Measurements from ENCODE around the gene SYT15. TPM values are rescaled to one million over a fixed set of nuclear protein-coding genes. Genes with fewer than 3 reads are reported as not detected.
"Not testable (repeated sequence)": the region's sequence is repeated elsewhere in the genome, so short reads cannot be mapped to it uniquely, and the experiment has no call there.

SYT15 gene
- total RNA-seq, 1 experiment from 2014 or later: 0.59 TPM

DNA sequence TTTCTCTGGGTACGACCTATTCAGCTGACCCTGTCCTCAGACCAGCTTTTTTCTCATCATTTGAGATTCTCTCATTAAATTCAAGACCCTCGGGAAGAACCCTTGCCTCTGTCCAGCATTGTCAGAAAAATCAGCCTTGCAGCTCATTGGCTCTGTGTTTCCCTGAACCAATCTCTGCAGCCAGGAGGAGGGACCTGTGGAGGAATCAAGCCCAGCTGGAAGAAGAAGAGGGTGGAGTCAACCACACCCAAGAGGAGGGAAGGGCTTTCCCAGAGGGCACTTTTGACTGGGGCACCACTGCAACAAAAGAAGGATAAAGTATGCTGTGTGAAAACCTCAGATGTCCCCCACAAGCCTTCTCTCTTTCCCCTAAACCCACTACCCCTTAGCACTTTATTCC lies 8.3 kb upstream of the SYT15 start:
- not testable (repeated sequence) for H3K4me3 Mint-ChIP-seq; H3K23me2 ChIP-seq (ENCODE audit: insufficient read length, low read depth, low read length, poor library complexity, severe bottlenecking); H2AK5ac ChIP-seq (ENCODE audit: insufficient read length, low read length); H2BK15ac ChIP-seq (ENCODE audit: low read depth, low read length); H3K79me2 ChIP-seq (ENCODE audit: insufficient read depth, low read length); H4K91ac ChIP-seq (ENCODE audit: insufficient read length, low read depth, low read length); H3K27ac ChIP-seq (ENCODE audit: insufficient read length, low read depth, low read length); H2BK20ac ChIP-seq (ENCODE audit: low read depth, low read length, poor library complexity, severe bottlenecking); H3K27me3 Mint-ChIP-seq (ENCODE audit: low read depth); DNase-seq; H3K79me1 ChIP-seq (ENCODE audit: insufficient read depth, low read depth, low read length, poor library complexity, severe bottlenecking); H2AFZ ChIP-seq (ENCODE audit: low read length); H2BK5ac ChIP-seq (ENCODE audit: insufficient read length, low read length); H3K27ac Mint-ChIP-seq; H3K4me2 ChIP-seq (ENCODE audit: insufficient read depth, insufficient read length, low read length); H3K14ac ChIP-seq (ENCODE audit: insufficient read depth, low read length); H3K9ac ChIP-seq (ENCODE audit: extremely low read depth, insufficient read length, low read length); H3K36me3 Mint-ChIP-seq (ENCODE audit: insufficient read depth in 1 of 3, low read depth in 3 of 3); H3K9me3 ChIP-seq (ENCODE audit: control insufficient read depth, low read depth, low read length); H4K5ac ChIP-seq (ENCODE audit: insufficient read length, low read depth, low read length); H3K27me3 ChIP-seq (ENCODE audit: insufficient read depth, low read length); H3K9me3 Mint-ChIP-seq; H3K4me1 Mint-ChIP-seq; H2BK120ac ChIP-seq (ENCODE audit: low read depth, low read length, poor library complexity, severe bottlenecking); H4K20me1 ChIP-seq (ENCODE audit: control insufficient read depth, insufficient read depth, insufficient read length); H2BK12ac ChIP-seq (ENCODE audit: insufficient read length, low read depth, low read length); H4K8ac ChIP-seq (replicated peaks; ENCODE audit: insufficient read length, low read depth, low read length); H3T11ph ChIP-seq (ENCODE audit: low read length); H3K23ac ChIP-seq (ENCODE audit: insufficient read length, low read depth, low read length); H3K56ac ChIP-seq (ENCODE audit: insufficient read length, low read depth, low read length); H3K18ac ChIP-seq (ENCODE audit: insufficient read length, low read depth, low read length); H3K4me1 ChIP-seq (ENCODE audit: insufficient read depth, low read length); H3K4ac ChIP-seq (ENCODE audit: low read depth, low read length)
- WGBS (ENCODE audit: extremely low coverage, insufficient read length, low lambda C conversion rate): no CpG with 5 or more reads among the region's 2 CpGs

- H2AFZ ChIP-seq (ENCODE audit: low read length); H3K18ac ChIP-seq (ENCODE audit: insufficient read length, low read depth, low read length); H2BK5ac ChIP-seq (ENCODE audit: insufficient read length, low read length); H4K8ac ChIP-seq (replicated peaks; ENCODE audit: insufficient read length, low read depth, low read length); H3K4ac ChIP-seq (ENCODE audit: low read depth, low read length); H3K23ac ChIP-seq (ENCODE audit: insufficient read length, low read depth, low read length); H3K36me3 Mint-ChIP-seq (ENCODE audit: insufficient read depth in 1 of 3, low read depth in 3 of 3); H2BK20ac ChIP-seq (ENCODE audit: low read depth, low read length, poor library complexity, severe bottlenecking); H3K27me3 ChIP-seq (ENCODE audit: insufficient read depth, low read length); H3K27ac ChIP-seq (ENCODE audit: insufficient read length, low read depth, low read length); H3K9ac ChIP-seq (ENCODE audit: extremely low read depth, insufficient read length, low read length); H4K5ac ChIP-seq (ENCODE audit: insufficient read length, low read depth, low read length); H4K91ac ChIP-seq (ENCODE audit: insufficient read length, low read depth, low read length); H3K4me1 ChIP-seq (ENCODE audit: insufficient read depth, low read length); H3K9me3 Mint-ChIP-seq; H3K4me3 Mint-ChIP-seq; H3K14ac ChIP-seq (ENCODE audit: insufficient read depth, low read length); H3K56ac ChIP-seq (ENCODE audit: insufficient read length, low read depth, low read length); H3K79me1 ChIP-seq (ENCODE audit: insufficient read depth, low read depth, low read length, poor library complexity, severe bottlenecking); H3K4me2 ChIP-seq (ENCODE audit: insufficient read depth, insufficient read length, low read length); H3K79me2 ChIP-seq (ENCODE audit: insufficient read depth, low read length); H3K4me1 Mint-ChIP-seq; H2BK12ac ChIP-seq (ENCODE audit: insufficient read length, low read depth, low read length); H3K23me2 ChIP-seq (ENCODE audit: insufficient read length, low read depth, low read length, poor library complexity, severe bottlenecking); H3K27me3 Mint-ChIP-seq (ENCODE audit: low read depth); H2BK120ac ChIP-seq (ENCODE audit: low read depth, low read length, poor library complexity, severe bottlenecking); DNase-seq; H2AK5ac ChIP-seq (ENCODE audit: insufficient read length, low read length); H2BK15ac ChIP-seq (ENCODE audit: low read depth, low read length); H3K9me3 ChIP-seq (ENCODE audit: control insufficient read depth, low read depth, low read length); H4K20me1 ChIP-seq (ENCODE audit: control insufficient read depth, insufficient read depth, insufficient read length); H3T11ph ChIP-seq (ENCODE audit: low read length); H3K27ac Mint-ChIP-seq: not testable (repeated sequence)
- no CpG with 5 or more reads among the region's 4 CpGs for WGBS (ENCODE audit: extremely low coverage, insufficient read length, low lambda C conversion rate)
Observed at GRCh38 chr10:46572765-46573164, 6.2 kb upstream of the SYT15 start.
